Neutrophil (primary cell): ENCODE measurements around the gene FUS.
"Not testable (repeated sequence)": the region's sequence is repeated elsewhere in the genome, so short reads cannot be mapped to it uniquely, and the experiment has no call there.

Source experiments
- H3K27ac ChIP-seq: fragments of 200-600 bp; sonication (generic); 2 replicates; pipeline ENCODE4 v1.5.1; 2016; ENCODE audit warnings: mild to moderate bottlenecking, moderate library complexity
- H3K27me3 ChIP-seq: fragments of 200-600 bp; sonication (generic); 2 replicates; pipeline ENCODE4 v1.6.0; 2016; ENCODE audit warnings: mild to moderate bottlenecking
- H3K36me3 ChIP-seq: fragments of 200-600 bp; sonication (generic); 2 replicates; pipeline ENCODE4 v1.5.1; 2017
- H3K4me1 ChIP-seq, 2 experiments: fragments of 200-600 bp in 1 of 2; sonication (generic) in 1 of 2; 1 replicate in 1 of 2; 2 replicates in 1 of 2; pipeline versions ENCODE4 v1.5.1 to v1.6.1; 2013 to 2016; ENCODE audit warnings: low read depth in 1 of 2, low read length in 1 of 2, mild to moderate bottlenecking in 1 of 2, moderate library complexity in 1 of 2; ENCODE audit not compliant: control insufficient read depth in 1 of 2, insufficient read depth in 1 of 2
- H3K4me3 ChIP-seq, 2 experiments: fragments of 200-600 bp in 1 of 2; sonication (generic) in 1 of 2; 1 replicate in 1 of 2; 2 replicates in 1 of 2; pipeline ENCODE4 v1.5.1; 2013 to 2016; ENCODE audit warnings: low read depth in 1 of 2, low read length in 1 of 2, mild to moderate bottlenecking in 1 of 2, moderate library complexity in 1 of 2
- H3K9me3 ChIP-seq: fragments of 200-600 bp; sonication (generic); 2 replicates; pipeline ENCODE4 v1.5.1; 2016
- CTCF ChIP-seq: fragments of 200-600 bp; sonication (generic); IDR thresholded peaks from 2 replicates; pipeline ENCODE4 v1.5.1; 2016; ENCODE audit warnings: antibody characterized with exemption

FUS gene

GRCh38 chr16:31196324-31197088 lies 16.6 kb downstream of the FUS start:
- H3K9me3 ChIP-seq: no peaks in the 10 kb centered on the region
- H3K27ac ChIP-seq: peak overlapping the region; percentile 89
- no peaks in the 10 kb centered on the region for H3K27me3 ChIP-seq
- peaks cover 92% of the 10 kb centered on the region for H3K36me3 ChIP-seq
- peak overlapping the region in 1 of 2 experiments; percentile 2 for H3K4me3 ChIP-seq
- TF ChIP-seq CTCF: no peak
- H3K4me1 ChIP-seq: peaks cover 49 to 56% of the 10 kb centered on the region in 2 experiments

- Histone ChIP-seq H3K27ac (peak overlapping the region; percentile 89), H3K27me3 (no peaks in the 10 kb centered on the region), H3K4me3 (no peak overlapping the region), H3K9me3 (no peaks in the 10 kb centered on the region), H3K4me1 (peaks cover 60 to 67% of the 10 kb centered on the region in 2 experiments), H3K36me3 (peaks cover 73% of the 10 kb centered on the region)
- TF ChIP-seq CTCF: no peak
Measured at GRCh38 chr16:31198207-31198882, 18.4 kb downstream of the FUS start.

GRCh38 chr16:31199430-31200041 lies 19.6 kb downstream of the FUS start:
- Histone ChIP-seq H3K27me3 (no peaks in the 10 kb centered on the region), H3K36me3 (peaks cover 61% of the 10 kb centered on the region), H3K9me3 (no peaks in the 10 kb centered on the region), H3K27ac (peak overlapping the region; percentile 89), H3K4me3 (no peak overlapping the region), H3K4me1 (peaks cover 71 to 78% of the 10 kb centered on the region in 2 experiments)
- TF ChIP-seq CTCF: no peak

GRCh38 chr16:31200111-31200510 lies 20.2 kb downstream of the FUS start:
- Histone ChIP-seq H3K36me3 (peaks cover 56% of the 10 kb centered on the region), H3K27ac (peak overlapping the region; percentile 89), H3K4me3 (peak overlapping the region; percentile 95 to 96), H3K4me1 (peaks cover 75 to 81% of the 10 kb centered on the region in 2 experiments)
- H3K27me3 ChIP-seq, H3K9me3 ChIP-seq: not testable (repeated sequence)

- H3K4me1 ChIP-seq: peaks cover 71 to 74% of the 10 kb centered on the region in 2 experiments
Measured at GRCh38 chr16:31200821-31201568, 21.1 kb downstream of the FUS start.

More at GRCh38 chr16:31200821-31201568, 21.1 kb downstream of the FUS start:
- no peaks in the 10 kb centered on the region for H3K27me3 ChIP-seq
- H3K27ac ChIP-seq: peak overlapping the region; percentile 89
- H3K4me3 ChIP-seq: peak overlapping the region; percentile 95 to 96
- peaks cover 48% of the 10 kb centered on the region for H3K36me3 ChIP-seq
- no peak for TF ChIP-seq CTCF
- H3K9me3 ChIP-seq: no peaks in the 10 kb centered on the region
